Measurements from ENCODE around the gene SBK3.
"Not testable (repeated sequence)": the region's sequence is repeated elsewhere in the genome, so short reads cannot be mapped to it uniquely, and the experiment has no call there.

SBK3 gene

DNA sequence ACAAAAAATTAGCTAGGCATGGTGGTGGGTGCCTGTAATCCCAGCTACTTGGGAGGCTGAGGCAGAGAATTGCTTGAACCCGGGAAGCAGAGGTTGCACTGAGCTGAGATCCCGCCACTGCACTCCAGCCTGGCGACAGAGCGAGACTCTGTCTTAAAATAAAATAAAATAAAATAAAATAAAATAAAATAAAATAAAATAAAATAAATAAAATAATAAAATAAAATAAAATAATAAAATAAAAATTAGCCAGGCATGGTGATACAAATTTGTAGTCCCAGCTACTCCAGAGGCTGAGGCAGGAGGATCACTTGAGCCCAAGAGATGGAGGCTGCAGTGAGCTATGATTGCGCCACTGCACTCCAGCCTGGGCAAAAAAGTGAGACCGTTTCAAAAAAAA, 28.6 kb upstream of the SBK3 start:
- not testable (repeated sequence) for ATAC-seq

DNA sequence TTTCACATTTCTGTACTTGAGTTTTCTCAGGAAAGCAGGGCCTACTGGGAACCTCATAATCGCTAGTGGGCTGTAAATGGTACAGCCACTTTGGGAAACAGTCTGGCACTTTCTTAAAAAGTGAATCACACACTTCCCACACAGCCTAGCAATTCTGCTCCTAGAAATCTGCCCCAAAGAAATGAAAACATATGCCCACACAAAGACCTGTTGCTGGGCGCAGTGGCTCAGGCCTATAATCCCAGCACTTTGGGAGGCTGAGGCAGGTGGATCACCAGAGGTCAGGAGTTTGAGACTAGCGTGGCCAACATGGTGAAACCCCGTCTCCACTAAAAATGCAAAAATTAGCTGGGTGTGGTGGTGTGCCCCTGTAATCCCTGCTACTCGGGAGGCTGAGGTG, 24.1 kb upstream of the SBK3 start:
- not testable (repeated sequence) for ATAC-seq

DNA sequence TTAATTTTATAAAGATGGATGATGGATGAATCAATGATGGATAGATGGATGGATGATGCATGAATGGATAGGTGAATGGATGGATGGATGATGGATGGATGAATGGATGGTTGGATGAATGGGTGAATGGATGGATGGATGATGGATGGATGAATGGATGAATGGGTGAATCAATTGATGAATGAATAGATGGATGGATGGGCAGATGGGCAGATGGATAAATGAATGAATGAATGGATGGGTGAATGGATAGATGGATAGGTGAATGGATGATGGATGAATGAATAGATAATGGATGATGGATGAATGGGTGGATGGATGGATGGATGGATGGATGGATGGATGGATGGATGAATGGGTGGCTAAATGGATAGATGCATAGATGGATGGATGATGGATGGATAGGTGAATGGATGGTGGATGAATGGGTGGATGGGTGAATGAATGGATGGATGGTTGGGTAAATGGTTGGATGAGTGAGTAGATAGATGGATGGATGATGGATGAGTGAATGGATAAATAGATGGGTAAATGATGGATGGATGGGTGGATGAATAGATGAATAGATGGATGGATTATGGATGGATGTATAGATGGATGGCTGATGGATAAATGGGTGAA, 22.5 kb upstream of the SBK3 start:
- no peak for ATAC-seq

DNA sequence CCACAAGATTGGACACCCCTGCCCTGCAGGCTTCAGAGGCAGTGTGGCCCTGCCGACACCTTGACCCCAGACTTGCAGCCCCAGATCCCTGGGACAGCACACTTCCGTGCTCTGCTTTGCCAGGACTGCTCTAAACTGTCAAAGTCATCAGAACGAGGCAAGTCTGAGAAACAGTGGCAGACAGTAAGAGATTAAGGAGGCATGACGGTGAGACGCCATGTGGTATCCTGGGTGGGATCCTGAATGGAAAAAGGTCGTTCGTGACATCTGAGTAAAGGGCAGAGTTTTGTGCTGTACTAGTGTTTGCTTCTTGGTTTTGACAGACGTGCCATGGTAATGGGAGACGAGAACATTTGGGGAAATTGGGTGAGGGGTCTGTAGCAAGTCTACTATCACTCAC, 21.5 kb upstream of the SBK3 start:
- no peak for ATAC-seq

DNA sequence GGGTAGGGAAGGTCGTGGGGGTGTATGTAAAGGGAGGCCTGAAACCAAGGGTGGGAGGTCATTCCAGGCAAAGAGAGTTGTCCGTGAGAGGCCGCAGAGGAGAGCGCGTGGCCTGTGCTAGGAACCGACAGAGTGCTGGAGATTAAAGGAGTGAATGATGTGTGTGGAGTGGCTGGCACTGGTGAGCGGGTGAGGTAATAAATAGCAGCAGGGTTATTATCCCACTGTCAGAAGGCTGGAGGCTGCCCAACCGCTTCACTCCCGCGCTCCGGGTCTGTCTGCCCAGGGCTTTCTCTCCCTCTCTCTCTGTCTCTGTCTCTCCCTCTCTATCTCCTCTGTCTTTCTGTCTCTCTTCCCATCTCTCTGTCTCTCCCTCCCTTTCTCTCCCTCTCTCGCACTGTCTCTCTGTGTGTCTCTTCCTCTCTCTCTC, 17.9 kb upstream of the SBK3 start:
- no peak for ATAC-seq

DNA sequence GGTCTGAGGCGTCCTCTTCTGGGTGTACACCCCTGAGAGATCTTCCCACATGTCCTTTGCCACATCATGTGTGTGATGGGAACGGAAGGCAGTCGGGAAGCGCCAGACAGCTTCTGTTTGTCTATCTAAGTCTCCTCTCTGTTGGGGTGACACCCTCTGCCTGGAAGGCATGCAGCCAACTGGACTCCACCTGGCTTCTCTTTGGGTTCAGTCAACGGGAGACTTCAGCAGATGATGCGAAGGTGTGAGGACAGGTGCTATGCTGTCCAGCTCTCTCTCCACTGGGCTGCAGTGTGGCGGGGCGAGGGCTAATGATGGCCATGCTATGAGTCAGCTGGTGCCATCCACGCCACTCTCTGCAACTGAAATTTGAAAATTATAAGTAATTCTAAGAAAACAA, 14.3 kb upstream of the SBK3 start:
- no peak for ATAC-seq

DNA sequence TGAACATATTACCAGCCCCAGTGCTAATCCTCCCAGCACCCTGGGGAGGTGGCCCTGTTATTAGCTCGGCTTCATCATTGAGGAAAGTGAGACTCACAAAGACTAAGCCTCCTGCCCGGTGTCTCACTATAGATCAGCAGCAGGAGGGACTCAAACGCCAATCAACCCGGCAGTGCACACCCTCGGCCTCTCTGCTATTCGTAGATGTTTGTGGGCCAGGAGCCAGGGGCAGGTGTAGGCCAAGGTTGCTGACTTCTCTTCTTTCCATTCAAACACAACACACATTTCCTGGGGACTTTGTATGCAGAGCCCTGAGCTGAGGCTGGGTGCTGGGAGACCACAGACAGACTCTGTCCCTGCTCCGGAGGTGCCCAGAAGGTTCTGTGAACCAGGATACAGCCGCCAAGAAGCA, 9.4 kb upstream of the SBK3 start:
- ATAC-seq = no peak

DNA sequence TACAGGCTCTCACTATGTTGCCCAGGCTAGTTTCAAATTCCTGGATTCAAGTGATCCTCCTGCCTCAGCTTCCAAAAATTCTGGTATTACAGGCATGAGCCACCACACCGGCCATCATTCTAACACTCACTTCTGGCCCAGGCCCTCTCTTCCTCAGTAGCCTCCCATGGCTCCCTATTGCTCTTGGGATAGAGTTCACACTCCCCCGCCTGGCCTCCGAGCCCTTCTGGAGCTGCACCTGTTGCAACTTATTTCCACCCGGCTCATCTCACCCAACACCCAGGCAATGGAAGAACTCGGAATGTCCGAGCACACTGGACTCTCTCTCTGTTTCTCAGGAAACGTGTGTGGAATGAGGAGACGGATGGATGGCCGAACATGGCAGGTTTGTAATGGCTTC, 9.0 kb upstream of the SBK3 start:
- ATAC-seq = no peak

DNA sequence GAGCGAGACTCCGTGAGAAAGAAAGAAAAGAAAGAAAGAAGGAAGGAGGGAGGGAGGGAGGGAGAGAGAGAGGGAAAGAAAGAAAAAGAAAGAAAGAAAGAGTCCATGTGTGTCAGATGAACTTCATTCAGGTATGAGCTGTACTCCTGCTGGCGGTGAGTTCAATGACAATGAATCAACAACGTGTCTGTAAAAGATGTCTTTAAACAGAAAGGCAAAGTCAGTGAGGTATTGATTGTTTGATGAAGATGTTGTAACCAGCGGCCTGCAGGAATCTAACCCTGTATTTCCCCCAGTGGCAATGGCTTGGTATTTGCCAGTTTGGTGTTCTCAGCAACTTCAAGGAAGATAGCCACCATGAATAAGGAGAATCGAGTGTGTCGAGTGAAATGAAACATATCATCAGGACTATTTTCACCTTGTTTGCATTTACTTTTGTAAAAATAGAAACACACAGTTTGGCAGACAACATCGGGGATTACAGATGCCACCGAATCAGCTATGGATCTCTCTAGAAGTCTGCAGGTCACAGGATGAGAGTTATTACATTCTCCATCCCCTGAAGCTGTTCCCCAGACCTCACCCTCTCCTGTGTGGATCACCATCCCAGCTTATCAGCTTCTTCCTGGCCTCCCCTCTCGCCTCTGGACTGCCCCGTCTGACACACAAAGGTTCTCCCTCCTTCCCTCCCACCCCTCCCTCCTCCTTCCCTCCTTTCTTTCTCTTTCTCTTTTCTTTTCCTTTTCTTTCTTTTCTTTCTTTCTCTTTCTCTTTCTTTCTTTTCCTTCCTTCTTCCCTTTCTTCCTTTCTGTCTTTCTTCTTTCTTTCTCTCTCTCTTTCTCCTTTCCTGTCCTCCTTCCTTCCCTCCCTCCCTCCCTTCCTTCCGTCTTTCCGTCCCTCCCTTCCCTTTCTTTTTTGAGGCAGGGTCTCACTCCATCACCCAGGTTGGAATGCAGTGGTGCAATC, 8.2 kb upstream of the SBK3 start:
- ATAC-seq = no peak

DNA sequence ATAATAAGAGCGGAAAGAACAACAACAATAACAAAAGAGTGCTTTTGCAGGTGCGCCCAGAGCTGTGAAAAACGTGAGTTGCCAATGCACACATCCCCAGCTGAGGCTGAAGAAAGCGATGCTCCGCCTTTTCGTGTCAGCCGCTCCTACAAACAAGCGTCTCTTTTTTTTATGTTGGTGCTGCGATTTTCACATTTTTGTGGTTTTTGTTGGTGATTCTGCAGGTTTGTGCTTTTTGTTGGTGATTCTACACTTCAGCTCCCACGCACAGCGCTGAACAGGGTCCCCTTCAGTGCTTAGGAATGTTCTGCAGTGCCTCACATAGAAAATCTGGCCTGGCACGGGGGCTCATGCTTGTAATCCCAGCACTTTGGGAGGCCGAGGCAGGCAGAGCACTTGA, 7.3 kb upstream of the SBK3 start:
- ATAC-seq = no peak

DNA sequence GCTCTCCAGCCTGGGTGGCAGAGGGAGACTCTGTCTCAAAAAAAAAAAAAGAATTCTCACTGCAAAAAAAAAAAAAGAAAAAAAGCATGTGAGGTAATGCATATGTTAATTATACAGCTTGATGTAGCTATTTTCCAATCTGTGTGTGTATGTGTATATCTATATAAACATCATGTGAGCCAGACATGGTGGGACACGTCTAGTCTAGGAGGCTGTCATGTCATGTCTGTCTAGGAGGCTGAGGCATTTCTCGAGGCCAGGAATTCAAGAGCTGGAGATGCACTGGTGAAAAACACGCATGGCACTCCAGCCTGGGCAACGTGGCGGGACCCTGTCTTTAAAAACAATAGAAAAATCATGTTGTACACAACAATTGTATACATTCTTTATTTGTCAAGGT, 6.9 kb upstream of the SBK3 start:
- no peak for ATAC-seq

DNA sequence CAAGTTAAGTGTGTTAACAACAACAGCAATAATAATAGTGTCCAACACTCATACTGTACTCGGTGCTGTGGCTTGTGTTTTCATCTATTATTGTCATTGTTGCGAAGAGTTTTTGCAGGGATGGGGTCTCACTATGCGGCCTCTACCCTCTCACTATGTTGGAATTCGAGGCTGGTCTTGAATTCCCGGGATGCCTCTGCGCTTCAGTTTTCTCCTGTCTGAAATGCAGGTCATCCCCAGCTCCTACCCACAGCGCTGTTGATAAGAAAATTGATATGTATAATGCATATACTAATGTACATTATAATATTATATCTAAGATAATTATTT, 4.9 kb upstream of the SBK3 start:
- no peak for ATAC-seq

DNA sequence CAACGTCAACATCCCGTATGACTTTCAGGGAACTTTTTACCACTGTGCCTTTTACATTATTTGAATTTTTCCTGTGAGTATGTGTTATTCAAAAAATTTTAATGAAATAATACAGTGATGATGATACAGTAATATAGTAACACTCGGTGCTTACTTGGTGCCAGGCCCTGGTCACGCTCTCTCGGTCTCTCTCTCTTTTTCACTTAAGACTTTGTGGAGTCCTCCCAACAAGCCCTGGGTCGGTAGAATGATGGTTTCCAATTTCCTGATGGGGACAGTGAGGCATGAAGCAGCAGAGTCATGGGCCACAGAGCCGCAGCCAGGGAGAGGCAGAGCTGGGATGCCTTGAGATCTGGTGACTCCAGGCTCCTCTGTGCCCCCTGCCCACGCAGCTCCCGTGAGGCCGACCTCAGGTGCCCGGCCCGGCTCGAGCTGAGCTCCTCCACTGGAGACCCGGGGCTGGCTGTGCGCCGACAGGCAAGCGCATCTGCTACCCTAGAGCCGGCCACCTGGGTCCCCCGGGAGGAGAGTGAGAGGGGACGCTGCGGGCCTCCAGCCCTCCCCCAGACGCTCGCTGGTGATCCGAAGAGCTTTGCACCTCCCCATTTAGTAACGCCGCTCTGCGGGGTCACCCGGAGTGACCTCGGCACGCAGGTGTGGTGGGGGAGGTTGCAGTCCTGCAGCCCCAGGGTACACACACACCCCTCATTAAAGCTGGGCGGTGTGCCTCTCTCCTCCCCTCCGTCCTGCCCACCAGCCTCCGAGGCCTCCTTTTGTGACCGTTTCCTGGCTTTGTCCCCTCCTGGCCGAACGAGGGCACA, 4.4 kb upstream of the SBK3 start:
- ATAC-seq = no peak

DNA sequence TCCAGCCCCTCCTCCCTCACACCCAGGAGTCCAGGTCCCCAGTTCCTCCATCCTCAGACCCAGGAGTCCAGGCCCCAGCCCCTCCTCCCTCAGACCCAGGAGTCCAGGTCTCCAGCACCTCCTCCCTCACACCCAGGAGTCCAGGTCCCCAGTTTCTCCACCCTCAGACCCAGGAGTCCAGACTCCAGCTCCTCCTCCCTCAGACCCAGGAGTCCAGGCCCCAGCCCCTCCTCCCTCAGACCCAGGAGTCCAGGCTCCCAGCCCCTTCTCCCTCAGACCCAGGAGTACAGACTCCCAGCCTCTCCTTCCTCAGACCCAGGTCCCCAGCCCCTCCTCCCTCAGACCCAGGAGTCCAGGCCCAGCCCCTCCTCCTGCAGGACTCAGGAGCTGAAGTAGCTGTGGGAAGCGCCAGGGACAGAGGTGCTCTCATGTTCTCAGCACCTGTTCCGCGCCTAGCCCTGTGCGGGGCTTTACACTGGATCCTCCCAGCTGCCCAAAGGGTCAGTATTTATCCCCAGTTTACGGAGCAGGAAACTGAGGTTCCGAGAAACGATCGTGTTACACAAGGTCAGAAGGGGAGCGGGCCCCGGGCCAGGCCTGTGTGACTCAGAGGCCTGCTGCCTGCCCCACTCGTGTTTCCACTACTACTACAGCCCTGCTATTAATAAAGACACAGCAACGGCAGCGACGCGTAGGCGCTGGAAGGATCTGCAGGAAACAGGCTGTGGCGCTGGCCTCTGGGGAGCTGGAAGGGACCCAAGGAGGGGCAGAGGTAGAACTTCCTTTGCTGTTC, 1.7 kb upstream of the SBK3 start:
- ATAC-seq = no peak

DNA sequence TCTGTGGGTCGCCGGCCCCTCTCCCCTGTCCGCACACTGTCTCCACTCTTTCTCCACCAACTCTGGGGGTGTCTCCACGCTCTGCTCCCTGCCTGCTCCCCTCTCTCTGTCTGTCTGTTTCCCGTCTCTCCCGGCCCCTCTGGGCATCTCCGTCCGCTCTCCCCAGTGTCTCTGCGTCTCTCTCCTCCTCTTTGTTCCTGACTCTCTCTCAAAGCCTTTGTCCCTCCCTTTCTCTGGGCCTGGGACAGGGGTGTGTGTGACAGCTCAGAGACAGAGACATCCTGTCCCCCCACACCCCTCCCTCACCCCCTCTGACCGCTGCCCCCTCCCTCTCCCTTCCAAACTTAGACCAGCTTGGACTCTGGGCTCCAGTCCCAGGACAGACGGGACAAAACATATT, 668 bp upstream of the SBK3 start:
- ATAC-seq = no peak

DNA sequence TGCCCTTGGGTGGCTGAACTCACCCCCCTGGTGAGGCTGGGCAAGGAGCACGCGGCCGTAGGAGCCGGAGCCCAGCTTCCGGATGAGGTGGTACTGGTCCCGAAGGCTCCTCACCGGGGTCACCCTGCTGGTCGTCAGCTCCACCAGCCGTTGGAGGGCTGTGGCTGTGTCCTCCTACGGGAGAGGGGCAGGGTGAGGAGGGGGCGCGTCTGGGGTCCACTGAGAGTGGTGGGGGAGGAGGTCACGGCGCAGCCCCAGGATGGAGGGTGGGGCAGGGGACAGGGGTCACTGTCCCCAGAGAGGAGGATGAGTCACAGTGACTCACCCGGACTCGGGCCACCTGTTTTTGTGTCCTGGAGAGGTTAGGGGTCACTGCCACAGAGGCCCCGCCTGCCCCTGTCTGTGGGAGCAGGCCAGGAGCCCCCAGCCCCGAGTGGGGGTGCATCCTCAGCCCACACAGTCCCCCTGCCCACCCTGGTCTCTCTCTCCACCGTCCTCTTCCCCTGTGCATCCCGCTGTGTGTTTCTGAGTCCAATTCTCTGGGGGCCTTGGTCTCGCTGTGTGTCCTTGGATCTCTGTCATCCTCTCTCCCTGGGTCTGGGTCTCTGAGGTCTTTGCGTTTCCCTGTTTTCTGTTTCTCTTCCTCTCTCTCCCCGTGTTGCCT, 435 bp downstream of the SBK3 start:
- no peak for ATAC-seq

DNA sequence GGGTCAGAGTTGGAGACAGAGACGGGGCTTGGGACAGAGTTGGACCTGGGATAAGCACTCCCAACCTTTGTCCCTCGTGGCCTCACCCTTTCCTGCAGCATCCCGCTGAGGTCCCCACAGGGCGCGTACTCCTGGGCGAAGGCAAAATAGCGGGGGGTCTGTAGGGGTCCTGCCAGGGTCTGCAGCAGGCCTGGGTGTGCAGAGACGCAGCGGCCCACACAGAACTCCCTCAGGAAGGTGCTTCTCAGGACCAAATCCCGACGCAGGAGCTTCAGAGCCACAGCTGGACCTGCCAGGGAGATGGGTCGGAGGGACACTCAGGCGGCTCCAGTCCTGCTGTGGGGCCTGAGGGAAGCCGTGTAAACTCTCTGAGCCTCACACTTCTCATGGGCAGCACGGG, 1.3 kb downstream of the SBK3 start:
- ATAC-seq = no peak

DNA sequence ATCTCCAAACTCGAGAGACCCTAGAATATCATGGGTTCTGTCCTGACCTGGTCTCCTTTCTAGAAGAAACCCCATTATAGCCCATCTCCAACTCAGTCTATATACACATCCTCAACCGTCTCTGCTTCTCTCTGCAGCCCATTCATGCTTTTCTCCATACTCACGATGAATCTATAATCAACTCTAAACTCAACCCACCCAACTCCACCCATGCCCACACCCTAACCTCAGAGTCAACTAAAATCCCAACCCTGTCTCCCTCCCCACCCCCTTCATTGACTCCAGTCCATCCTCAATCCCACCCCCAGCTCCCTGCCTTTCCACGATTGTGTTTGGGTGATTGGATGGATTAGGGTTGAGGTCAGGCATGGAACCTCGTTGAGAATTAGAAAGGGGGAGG, 1.8 kb downstream of the SBK3 start:
- ATAC-seq = no peak

DNA sequence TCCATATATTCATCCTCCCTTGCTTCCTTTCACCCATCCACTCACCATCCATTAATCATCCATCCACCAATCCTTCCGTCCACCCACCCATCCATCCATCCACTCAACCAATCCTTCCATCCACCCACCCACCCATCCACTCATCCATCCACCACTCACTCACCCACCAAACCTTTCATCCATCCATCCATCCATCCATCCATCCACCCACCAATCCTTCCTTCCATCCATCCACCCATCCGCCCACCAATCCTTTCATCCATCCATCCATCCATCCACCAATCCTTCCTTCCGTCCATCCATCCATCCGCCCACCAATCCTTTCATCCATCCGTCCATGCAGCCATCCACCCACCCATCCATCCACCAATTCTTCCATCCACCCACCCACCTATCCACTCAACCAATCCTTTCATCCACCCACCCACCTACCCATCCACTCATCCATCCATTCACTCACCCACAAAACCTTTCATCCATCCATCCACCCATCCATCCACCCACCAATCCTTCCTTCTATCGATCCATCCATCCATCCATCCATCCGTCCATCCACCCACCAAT, 3.0 kb downstream of the SBK3 start:
- ATAC-seq = no peak

DNA sequence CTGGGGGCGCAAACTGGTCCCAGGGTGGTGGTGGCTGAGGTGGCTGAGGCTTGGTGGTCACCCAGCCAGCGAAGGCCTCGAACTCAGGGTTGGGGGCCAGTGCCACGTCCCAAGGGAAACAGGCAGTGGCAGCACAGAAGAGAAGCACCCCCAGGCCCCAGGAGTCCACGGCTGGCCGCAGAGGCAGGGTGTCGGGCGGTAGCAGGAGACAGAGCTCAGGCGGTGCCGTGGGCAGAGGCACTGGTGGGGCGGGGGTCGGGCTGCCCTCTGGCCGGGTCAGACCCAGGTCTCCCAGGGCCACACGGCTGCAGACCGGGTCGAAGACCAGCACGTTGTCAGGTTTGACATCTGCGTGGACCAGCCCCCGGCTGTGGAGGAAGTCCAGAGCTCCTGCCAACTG, 4.3 kb downstream of the SBK3 start:
- ATAC-seq = no peak

DNA sequence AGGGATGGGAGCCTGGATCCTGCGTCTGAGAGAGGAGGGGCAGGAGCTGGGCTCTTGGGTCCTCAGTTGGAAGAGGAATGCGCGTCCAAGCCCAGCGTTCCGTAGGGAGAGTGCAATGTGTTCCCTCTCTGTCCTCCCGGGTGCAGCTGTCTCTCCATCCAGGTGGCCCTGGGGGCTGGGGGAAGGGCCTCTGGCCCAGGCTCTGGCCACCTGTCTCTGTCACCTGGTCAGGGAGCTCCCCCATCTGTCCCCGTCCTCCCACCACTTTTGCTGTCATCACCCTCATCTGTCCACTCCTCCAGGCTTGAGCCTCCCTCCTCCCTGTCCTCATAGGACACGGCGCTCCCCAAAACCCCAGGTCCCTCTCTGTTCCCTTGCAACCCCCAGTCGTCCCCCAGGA, 4.7 kb downstream of the SBK3 start:
- no peak for ATAC-seq
